ENCODE data around the gene ZNF646.

Gene ZNF646

DNA sequence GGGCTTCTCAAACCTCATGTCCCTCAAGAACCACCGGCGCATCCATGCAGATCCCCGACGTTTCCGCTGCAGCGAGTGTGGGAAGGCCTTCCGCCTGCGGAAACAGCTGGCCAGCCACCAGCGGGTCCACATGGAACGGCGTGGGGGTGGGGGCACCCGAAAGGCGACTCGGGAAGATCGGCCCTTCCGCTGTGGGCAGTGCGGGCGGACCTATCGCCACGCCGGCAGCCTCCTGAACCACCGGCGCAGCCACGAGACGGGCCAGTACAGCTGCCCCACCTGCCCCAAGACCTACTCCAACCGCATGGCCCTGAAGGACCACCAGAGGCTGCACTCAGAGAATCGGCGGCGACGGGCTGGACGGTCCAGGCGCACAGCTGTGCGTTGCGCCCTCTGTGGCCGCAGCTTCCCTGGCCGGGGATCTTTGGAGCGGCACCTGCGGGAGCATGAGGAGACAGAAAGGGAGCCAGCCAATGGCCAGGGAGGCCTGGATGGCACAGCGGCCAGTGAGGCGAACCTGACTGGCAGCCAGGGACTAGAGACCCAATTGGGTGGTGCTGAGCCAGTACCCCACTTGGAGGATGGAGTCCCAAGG is 5.9 kb downstream of the ZNF646 start:
- in situ Hi-C loops (cut with MboI; ENCODE audit: low pct_unique_long_range_greater_than_20kb, low sequenced_read_pairs, unreplicated experiment): no loop called here
- TF ChIP-seq, protein P1, sequence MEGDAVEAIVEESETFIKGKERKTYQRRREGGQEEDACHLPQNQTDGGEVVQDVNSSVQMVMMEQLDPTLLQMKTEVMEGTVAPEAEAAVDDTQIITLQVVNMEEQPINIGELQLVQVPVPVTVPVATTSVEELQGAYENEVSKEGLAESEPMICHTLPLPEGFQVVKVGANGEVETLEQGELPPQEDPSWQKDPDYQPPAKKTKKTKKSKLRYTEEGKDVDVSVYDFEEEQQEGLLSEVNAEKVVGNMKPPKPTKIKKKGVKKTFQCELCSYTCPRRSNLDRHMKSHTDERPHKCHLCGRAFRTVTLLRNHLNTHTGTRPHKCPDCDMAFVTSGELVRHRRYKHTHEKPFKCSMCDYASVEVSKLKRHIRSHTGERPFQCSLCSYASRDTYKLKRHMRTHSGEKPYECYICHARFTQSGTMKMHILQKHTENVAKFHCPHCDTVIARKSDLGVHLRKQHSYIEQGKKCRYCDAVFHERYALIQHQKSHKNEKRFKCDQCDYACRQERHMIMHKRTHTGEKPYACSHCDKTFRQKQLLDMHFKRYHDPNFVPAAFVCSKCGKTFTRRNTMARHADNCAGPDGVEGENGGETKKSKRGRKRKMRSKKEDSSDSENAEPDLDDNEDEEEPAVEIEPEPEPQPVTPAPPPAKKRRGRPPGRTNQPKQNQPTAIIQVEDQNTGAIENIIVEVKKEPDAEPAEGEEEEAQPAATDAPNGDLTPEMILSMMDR (IDR thresholded peaks at IDR 0.05; ENCODE audit: extremely low read depth, insufficient read depth, missing control alignments): no peak
- no peak for DNase-seq (ENCODE audit: low spot score)

GRCh38 chr16:31080756-31081419 is 6.7 kb downstream of the ZNF646 start:
- TF ChIP-seq, protein P1 (IDR thresholded peaks at IDR 0.05; ENCODE audit: extremely low read depth, insufficient read depth, missing control alignments): no peak
- in situ Hi-C loops (cut with MboI; ENCODE audit: low pct_unique_long_range_greater_than_20kb, low sequenced_read_pairs, unreplicated experiment): no loop called here
- DNase-seq (ENCODE audit: low spot score): no peak

DNA sequence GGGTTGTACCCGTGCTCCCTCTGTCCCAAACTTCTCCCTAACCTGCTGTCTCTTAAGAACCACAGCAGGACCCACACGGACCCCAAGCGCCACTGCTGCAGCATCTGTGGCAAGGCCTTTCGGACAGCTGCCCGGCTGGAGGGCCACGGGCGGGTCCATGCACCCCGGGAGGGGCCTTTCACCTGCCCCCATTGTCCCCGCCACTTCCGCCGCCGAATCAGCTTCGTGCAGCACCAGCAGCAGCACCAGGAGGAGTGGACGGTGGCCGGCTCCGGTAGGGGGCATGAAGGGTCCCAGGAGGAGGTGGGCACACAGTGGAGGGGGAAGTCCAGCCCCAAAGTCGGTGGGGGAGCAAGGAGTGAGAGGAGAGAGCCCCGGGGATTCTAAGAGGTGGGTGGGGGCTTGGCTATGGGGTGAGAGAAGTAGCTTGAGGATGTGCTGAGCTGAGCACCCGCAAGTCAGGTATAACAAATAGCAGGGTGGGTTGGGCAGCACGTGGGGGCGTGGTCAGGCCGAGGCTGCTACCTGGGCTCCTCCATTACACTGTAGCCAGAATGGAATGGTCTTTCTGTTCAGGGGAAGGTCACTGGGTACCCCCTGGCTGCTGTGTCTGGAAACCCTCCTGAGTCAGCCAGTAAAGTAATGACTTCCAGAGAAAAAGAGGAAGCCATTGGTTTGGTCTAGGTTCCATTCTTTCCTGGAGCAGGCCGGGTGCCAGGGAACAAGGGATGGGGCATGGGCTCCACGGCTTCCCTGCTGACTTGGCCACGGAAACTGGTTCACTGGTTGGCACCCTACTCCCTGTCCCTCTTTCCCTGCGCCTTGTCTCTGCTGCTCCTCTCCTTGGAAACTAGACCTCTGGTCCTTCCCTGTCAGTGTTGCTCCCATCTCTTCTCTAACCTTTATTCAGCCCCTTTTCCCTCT is 7.5 kb downstream of the ZNF646 start:
- no peak for DNase-seq (ENCODE audit: low spot score)
- TF ChIP-seq, protein P1 (IDR thresholded peaks at IDR 0.05; ENCODE audit: extremely low read depth, insufficient read depth, missing control alignments): no peak
- in situ Hi-C loops (cut with MboI; ENCODE audit: low pct_unique_long_range_greater_than_20kb, low sequenced_read_pairs, unreplicated experiment): no loop called here

- TF ChIP-seq, protein P1 (IDR thresholded peaks at IDR 0.05; ENCODE audit: extremely low read depth, insufficient read depth, missing control alignments): no peak
- no peak for DNase-seq (ENCODE audit: low spot score)
- in situ Hi-C loops (cut with MboI; ENCODE audit: low pct_unique_long_range_greater_than_20kb, low sequenced_read_pairs, unreplicated experiment): no loop called here
Measured at GRCh38 chr16:31082368-31083045, 8.3 kb downstream of the ZNF646 start.

- TF ChIP-seq, protein P1 (IDR thresholded peaks at IDR 0.05; ENCODE audit: extremely low read depth, insufficient read depth, missing control alignments): no peak
- DNase-seq (ENCODE audit: low spot score): no peak
- in situ Hi-C loops (cut with MboI; ENCODE audit: low pct_unique_long_range_greater_than_20kb, low sequenced_read_pairs, unreplicated experiment): no loop called here
Measured at GRCh38 chr16:31083081-31083480, 8.9 kb downstream of the ZNF646 start.

DNA sequence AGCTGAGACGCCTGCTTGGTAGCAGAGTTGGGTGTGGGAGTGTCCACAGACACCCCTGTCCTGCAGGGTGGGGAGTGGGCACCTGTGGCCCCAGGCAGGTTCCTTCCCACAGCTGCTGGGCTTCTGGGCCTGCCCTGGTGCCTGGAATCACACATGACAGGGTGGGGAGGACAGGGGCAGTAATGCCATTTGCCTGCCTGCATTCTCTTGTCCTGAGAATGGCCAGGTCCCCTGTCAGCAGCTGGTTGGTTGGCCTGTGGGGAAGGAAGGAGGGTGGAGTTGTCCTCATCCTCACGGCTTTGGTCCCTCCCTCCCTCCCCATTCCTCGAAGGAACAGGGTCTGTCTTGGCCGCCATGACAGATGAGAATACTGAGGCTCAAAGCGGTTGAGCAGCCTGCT is 9.3 kb downstream of the ZNF646 start:
- in situ Hi-C loops (cut with MboI; ENCODE audit: low pct_unique_long_range_greater_than_20kb, low sequenced_read_pairs, unreplicated experiment): no loop called here
- TF ChIP-seq, protein P1 (IDR thresholded peaks at IDR 0.05; ENCODE audit: extremely low read depth, insufficient read depth, missing control alignments): no peak

More for the DNA sequence above, 9.3 kb downstream of the ZNF646 start:
- DNase-seq (ENCODE audit: low spot score): no peak

Measured in GM13977 (cell line).